K562 (cell line): Measurements from ENCODE around the gene SLC38A1. TPM values are rescaled to one million over a fixed set of nuclear protein-coding genes. Genes with fewer than 3 reads are reported as not detected.
A peak's percentile ranks its signal among the peaks of the same experiment; 100 is the strongest.
"Not testable (repeated sequence)": the region's sequence is repeated elsewhere in the genome, so short reads cannot be mapped to it uniquely, and the experiment has no call there.

ENCODE experiments used
- ATAC-seq: fragments of 200-7000 bp; cut with Tn5 transposase; 3 replicates; pipeline ENCODE4 v1.9.1; 2020; ENCODE audit warnings: moderate library complexity
- BruUV-seq: library from RNA; stranded (reverse); fragments of 400-500 nt; replicated peaks from 2 replicates; lab custom pipeline; 2021; lab: Mats Ljungman, UMichigan
- CTCF ChIA-PET: fragments of 300-600 bp; formaldehyde crosslinking; extraction: SDS; loops from one replicate; lab custom pipeline; 2021; ENCODE audit warnings: low intra/inter-chr PET ratio; lab: Yijun Ruan, JAX
- POLR2A ChIA-PET: fragments of 300-600, 350-650 bp; sonication (Branson Sonifier 250); formaldehyde crosslinking; extraction: SDS; loops from one replicate; lab custom pipeline; 2021; ENCODE audit warnings: antibody characterized with exemption, inconsistent platforms; lab: Yijun Ruan, JAX
- DNase-seq, 4 experiments: peaks; one replicate each; pipeline versions ENCODE4 v3.0.0 to v3.0.0-alpha.2; 2011 to 2018; ENCODE audit warnings: low spot score in 3 of 4, mixed read lengths in 3 of 4; ENCODE audit errors: extremely low read depth in 1 of 4
- FAIRE-seq: peaks from 2 replicates; lab custom pipeline; 2011; peaks lifted over from hg19 to GRCh38; lab: Jason Lieb, UNC
- H2AFZ ChIP-seq: 2 replicates; pipeline ENCODE4 v1.6.0; 2011; ENCODE audit warnings: low read depth, low read length, control low read depth, inconsistent platforms
- H3K27ac ChIP-seq: fragments of 200-600 bp; 3 replicates; pipeline ENCODE4 v1.8.0; 2011; ENCODE audit warnings: low read depth, mild to moderate bottlenecking, control low read depth, inconsistent platforms, low read length, moderate library complexity, mixed read lengths; ENCODE audit errors: extremely low read depth
- H3K27me3 ChIP-seq, 2 experiments: fragments of 300-600 bp in 1 of 2; 2 replicates in 1 of 2; 3 replicates in 1 of 2; pipeline versions ENCODE4 v1.6.0 to v1.8.0; 2011; ENCODE audit warnings: inconsistent platforms in 2 of 2, low read length in 2 of 2, mild to moderate bottlenecking in 1 of 2, mixed read lengths in 1 of 2, moderate library complexity in 1 of 2; ENCODE audit not compliant: control insufficient read depth in 2 of 2, insufficient read depth in 2 of 2
- H3K36me3 ChIP-seq: fragments of 300-600 bp; 3 replicates; pipeline ENCODE4 v1.8.0; 2011; ENCODE audit warnings: mild to moderate bottlenecking, low read length, inconsistent platforms; ENCODE audit not compliant: control insufficient read depth, insufficient read depth
- H3K4me1 ChIP-seq, 2 experiments: fragments of 200-600 bp in 1 of 2; replicated peaks in 1 of 2; 2 replicates in 1 of 2; 3 replicates in 1 of 2; pipeline versions ENCODE4 v1.5.1 to v1.8.0; 2011; ENCODE audit warnings: inconsistent platforms in 2 of 2, low read length in 2 of 2, mild to moderate bottlenecking in 1 of 2, mixed read lengths in 1 of 2, moderate library complexity in 1 of 2; ENCODE audit not compliant: control insufficient read depth in 2 of 2, insufficient read depth in 2 of 2
- H3K4me2 ChIP-seq: 2 replicates; pipeline ENCODE4 v1.6.1; 2011; ENCODE audit warnings: low read length, control low read depth, inconsistent platforms, mixed read lengths; ENCODE audit not compliant: insufficient read depth
- H3K4me3 ChIP-seq: fragments of 200-600 bp; sonication (generic), shearing (Covaris generic); 2 replicates; pipeline ENCODE4 v1.5.1; 2016; ENCODE audit warnings: control low read depth, inconsistent platforms
- H3K79me2 ChIP-seq: fragments of 200-600 bp; 3 replicates; pipeline ENCODE4 v1.8.0; 2011; ENCODE audit warnings: low read length, inconsistent platforms; ENCODE audit not compliant: control insufficient read depth, insufficient read depth
- H3K9ac ChIP-seq, 2 experiments: 2 replicates each; pipeline versions ENCODE4 v1.6.0 to v1.6.1; 2011; ENCODE audit warnings: low read depth in 2 of 2, low read length in 2 of 2, control low read depth in 1 of 2, inconsistent platforms in 1 of 2, mild to moderate bottlenecking in 1 of 2, mixed read lengths in 1 of 2; ENCODE audit not compliant: insufficient read depth in 1 of 2
- H3K9me1 ChIP-seq: one replicate; pipeline ENCODE4 v1.6.0; 2011; ENCODE audit warnings: inconsistent platforms, mild to moderate bottlenecking, low read length, moderate library complexity; ENCODE audit not compliant: control insufficient read depth, insufficient read depth
- H3K9me3 ChIP-seq: replicated peaks from 2 replicates; pipeline ENCODE4 v1.5.1; 2011; ENCODE audit warnings: low read depth, low read length, inconsistent platforms; ENCODE audit not compliant: control insufficient read depth, insufficient read depth
- H4K20me1 ChIP-seq: replicated peaks from 2 replicates; pipeline ENCODE4 v1.6.1; 2011; ENCODE audit warnings: low read length, inconsistent platforms, mixed read lengths; ENCODE audit not compliant: control insufficient read depth, insufficient read depth
- AFF1 ChIP-seq, 2 experiments: fragments of 450-650 bp; IDR thresholded peaks; 2 replicates each; pipeline ENCODE4 v1.6.1; 2018; ENCODE audit warnings: mild to moderate bottlenecking in 2 of 2, low read depth in 1 of 2; ENCODE audit not compliant: partially characterized antibody in 2 of 2
- MEIS2 ChIP-seq: fragments of 450-650 bp; IDR thresholded peaks from 2 replicates; pipeline ENCODE4 v1.6.1; 2014; ENCODE audit warnings: mild to moderate bottlenecking; ENCODE audit not compliant: partially characterized antibody
- NCOA1 ChIP-seq: fragments of 450-650 bp; IDR thresholded peaks from 2 replicates; pipeline ENCODE4 v1.6.1; 2016; ENCODE audit warnings: low read depth
- SOX6 ChIP-seq: fragments of 450-650 bp; IDR thresholded peaks from 2 replicates; pipeline ENCODE4 v1.6.1; 2014; ENCODE audit warnings: mild to moderate bottlenecking
- WGBS: fragments of 100-300 bp; shearing (Covaris generic); methylation state at CpG from one replicate; pipeline ENCODE4 v1.1.6; 2016; ENCODE audit warnings: low coverage, mixed read lengths; ENCODE audit not compliant: insufficient coverage; ENCODE audit errors: missing lambda C conversion rate; 5-methylcytosine and 5-hydroxymethylcytosine counted together
- in situ Hi-C: fragments of 300-500 bp; cut with MboI; formaldehyde crosslinking; loops from 4 replicates; pipeline ENCODE4 v1.15.0; 2018; ENCODE audit warnings: inconsistent platforms, mixed read lengths
- intact Hi-C: fragments of 100-400 bp; cut with micrococcal nuclease; formaldehyde crosslinking; loops from 2 replicates; pipeline ENCODE4 v1.14.2; 2022
- polyA plus RNA-seq, 8 experiments: library from polyadenylated mRNA; depleted of rRNA in 4 of 8; stranded (reverse) in 5 of 8; unstranded in 3 of 8; fragments of >200 nt; fragmentation: Nextera tagmentation in 2 of 8; fragmentation: Illumina TruSeq in 1 of 8; extraction: Ambion mirVana in 2 of 8; extraction: Trizol in 1 of 8; gene quantifications; 2 replicates each; pipeline versions ENCODE4 v1.2.1 to v1.2.3, GENCODE V29; 2011 to 2014; ENCODE audit warnings: inconsistent platforms in 1 of 8, missing spikeins in 1 of 8
- total RNA-seq, 7 experiments: library from RNA; depleted of rRNA in 6 of 7; stranded (reverse); fragments of >200 nt in 6 of 7; fragmentation: Illumina TruSeq in 2 of 7; extraction: Trizol in 2 of 7; gene quantifications; 2 replicates each; pipeline versions ENCODE4 v1.2.1 to v1.2.3, GENCODE V29; 2011 to 2021; ENCODE audit warnings: low replicate concordance in 1 of 7

Gene SLC38A1
- total and polyA plus RNA-seq, 9 of the 15 experiments (the other 6 are each of a cell fraction or from before 2014, with no cell fraction given) = 51.9 to 112 (median 75.0) TPM

GRCh38 chr12:46190533-46190932, 78.3 kb downstream of the SLC38A1 start:
- peaks cover 33% of the 10 kb centered on the region for H3K36me3 ChIP-seq
- CTCF ChIA-PET = interaction anchor here (0.7 kb wide), 1 partner anchor 751 kb away, joined by 3 read pairs; no protein-coding TSS in a partner anchor
- H2AFZ ChIP-seq, H3K4me2 ChIP-seq, H4K20me1 ChIP-seq, H3K79me2 ChIP-seq, H3K9ac ChIP-seq, H3K27me3 ChIP-seq, BruUV-seq, H3K9me1 ChIP-seq, DNase-seq, in situ Hi-C loops, H3K27ac ChIP-seq, intact Hi-C loops, H3K4me3 ChIP-seq, ATAC-seq, FAIRE-seq, H3K4me1 ChIP-seq: not testable (repeated sequence)
- TF ChIP-seq MEIS2 (peak; percentile 7), AFF1 (IDR thresholded peaks at IDR 0.05; ENCODE audit: low read depth in 1 of 2, partially characterized antibody in 2 of 2) (peak in 1 of 2 experiments; percentile 98), NCOA1 (0 out of 2 replicates have a peak, but pooled peaks have one; percentile 12), SOX6 (peak; percentile 62; the same call in 1 of the 2 replicates)
- WGBS = 88% methylated on average over 2 of the region's 2 CpGs
- H3K9me3 ChIP-seq = peaks cover 15% of the 10 kb centered on the region
- POLR2A ChIA-PET = interaction anchor here (0.6 kb wide), 1 partner anchor 31 kb away, joined by 5 read pairs; no protein-coding TSS in a partner anchor
